NCI-H146 (cell line): Measurements from ENCODE around the gene TBX1.

ENCODE experiments used
- DNase-seq: peaks from one replicate; lab custom pipeline; 2025; lab: John Stamatoyannopoulos, UW

Gene TBX1

DNA sequence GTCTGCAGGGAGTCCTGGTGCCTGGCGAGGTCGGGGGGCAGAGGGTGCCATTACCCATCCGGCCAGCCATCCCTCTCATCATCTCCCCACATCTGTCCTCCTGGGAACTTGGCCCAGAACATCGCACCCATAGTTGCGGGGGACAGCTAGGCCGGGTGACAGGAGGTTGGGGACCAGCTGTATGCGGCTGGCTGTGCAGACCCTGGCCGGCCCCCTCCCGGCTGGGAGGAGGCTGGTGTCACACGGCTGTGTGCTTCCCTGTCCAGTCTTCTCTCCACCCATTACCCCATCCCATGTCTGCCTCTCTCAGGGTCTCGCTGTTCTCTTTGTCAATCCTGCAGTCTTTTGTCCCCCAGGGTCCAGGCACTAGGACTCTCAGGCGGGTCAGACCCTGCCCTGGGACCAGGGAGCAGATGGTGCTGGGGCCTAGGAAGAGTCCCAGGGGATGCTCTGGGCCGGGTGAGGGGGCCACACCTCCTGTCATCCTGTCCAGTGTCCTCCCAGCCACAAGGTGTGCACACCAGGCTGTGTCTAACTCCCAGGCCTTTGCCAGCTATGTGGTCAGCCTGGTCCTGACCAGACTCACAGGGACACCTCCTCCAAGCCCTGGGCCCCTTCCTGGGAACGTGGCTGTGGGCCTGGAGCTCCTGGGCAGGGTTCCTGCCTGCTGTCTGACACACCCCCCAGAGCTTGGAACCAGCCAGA is 6.4 kb upstream of the TBX1 start:
- DNase-seq, result no peak

DNA sequence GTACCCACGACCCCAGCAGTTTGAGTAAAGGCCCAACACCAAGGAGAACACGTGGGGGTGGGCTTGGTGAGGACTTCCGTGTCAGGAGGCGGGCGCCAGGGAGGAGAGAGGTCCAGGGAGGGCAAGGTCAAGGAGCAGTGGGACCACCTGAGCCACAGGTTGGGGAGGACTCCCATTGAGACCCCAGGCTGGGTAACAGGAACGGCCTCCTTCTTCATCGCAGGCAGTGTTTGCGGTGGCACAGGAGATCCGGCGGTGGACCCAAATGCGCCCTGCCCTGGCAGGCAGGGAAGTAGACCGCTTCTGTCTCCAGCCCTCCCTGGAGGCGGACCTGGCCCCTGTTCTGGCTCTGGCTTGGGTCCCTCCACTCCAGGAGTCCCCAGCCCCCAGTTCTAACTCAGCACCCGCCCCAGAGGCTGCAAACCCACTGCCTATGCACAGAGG is 5.9 kb upstream of the TBX1 start:
- no peak for DNase-seq

DNA sequence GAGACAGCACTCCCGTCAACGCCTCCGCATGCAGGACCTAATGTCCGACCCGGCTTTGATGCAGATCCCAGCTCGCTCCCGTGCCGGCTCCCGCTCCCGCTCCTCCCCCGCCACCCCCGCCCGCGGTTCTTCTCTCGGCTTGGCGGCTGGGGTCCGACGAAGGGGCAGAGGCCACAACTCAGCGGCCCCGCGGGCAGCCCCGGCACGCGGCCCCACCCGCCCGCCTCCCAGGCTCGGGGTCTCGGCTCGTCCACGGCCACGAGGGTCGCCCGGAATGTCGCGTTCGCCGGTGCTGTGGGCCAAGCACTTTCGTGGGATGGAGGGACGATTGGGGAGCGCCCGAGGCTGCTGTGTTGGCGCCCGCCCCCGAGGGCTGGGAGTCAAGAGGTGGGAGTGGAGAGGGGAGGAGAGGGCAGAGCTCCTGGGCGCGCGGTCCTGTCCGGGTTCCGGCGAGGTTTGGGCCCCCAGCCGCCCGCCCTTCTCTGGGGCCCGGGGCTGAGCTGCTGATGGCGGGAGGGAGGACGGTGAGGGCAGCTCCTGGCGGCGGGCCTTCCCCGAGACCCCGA is 5.3 kb upstream of the TBX1 start:
- no peak for DNase-seq

DNA sequence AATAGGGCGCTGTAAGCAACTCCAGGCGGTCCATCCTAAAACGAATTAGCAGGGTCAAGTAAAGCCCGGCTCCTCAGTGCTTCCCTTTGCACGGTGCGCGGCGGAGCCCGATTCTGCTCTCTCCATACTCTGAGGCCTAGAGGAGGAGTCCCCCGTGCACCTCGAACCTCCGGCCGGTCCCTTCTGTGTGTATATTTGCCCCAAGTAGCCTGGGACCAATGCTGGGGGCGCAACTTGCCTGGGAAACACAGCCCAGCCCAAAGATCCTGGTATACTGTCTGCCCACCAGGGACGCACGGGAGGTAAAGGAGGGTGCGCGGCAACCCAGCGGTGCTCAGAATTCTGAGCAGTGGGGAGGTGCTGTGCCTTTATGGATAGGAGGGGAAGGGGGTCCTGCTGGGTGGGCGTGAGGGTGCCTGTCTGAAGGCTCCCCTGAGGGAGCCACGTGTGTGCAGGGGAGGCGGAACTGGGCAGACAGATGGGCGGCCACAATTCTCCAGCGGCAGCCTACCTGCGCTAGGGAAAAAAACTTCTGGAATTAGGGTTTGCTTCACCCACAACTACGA is 4.8 kb upstream of the TBX1 start:
- DNase-seq, result no peak

DNA sequence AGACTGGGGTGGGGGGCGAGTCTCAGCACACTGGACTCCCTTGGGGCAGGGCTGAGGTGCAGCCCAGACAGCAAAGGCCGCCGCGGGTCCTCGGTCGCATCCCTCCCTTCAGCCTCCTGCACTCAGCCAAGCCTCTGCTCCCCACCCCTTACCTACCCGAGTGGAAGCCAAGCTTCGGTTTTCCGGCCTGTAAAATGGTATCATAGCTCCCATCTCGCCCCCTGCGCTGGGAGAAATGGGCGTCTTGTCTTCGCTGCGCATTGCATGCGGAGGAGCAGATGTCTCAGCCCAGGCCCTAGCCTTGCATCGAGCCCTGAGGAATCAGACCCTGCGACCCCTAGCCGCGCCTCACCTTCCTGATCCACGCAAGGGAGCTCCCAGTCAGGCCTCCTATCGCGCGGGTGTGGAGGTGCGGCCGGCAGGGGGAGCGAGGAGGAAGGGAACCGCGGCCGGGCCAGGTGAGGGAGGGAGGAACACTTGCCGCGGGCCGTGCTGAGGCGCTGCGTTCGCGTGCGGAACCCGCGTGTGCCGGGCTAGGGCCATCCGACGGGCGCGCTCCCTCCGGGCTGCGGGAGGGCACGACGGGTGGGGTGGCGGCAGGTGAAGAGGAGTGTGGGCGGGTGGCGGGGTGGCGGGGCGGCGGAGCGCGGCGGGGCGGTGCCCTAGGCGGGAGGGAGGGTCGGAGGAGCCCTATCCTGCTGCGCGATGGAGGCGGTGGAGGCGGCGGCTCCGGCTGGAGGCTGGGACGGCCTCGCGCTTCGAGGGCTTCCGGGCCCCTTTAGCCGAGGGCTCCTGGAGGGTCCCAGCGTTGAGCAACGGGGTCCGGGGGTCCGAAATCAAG is 4.1 kb upstream of the TBX1 start:
- DNase-seq, result peak; percentile 28

DNA sequence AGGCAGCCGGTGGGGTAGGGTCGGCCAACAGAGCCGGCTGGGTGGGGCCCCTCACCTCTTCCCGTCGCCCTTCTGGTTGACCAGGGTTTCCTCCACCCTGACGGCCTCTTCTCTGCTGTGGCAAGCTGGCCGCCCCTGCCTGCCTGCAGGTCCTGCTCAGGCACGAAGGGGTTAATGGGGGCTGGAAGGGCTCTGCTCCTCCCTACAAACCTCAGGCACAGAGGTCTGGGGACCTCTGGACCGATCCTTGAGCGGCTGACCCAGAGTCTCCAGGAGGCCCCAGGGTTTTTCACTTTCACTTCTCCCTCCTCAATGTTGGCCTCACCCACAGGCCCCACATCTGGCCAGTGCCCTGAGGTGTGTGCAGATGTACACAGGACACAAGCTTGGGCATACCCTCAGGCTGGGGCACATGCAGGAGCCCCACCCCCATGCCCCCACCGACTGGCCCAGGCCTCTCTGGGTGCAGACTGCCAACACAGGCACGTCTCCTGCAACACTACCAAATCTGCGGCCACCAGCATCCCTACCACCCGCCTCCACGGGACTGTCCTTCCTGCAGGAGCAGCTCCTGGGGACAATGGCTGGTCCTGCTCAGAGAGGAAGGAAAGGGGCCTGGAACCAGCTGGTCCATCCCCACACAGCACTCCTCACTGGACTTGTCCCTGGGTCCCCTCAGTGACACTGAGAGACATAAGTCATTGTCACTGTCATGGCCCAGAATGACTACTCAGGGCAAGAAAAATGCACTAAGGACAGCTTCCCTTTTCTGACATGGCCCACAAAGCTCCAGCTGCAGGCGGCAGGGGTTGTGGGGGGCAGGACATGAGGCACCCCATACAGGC is 3.2 kb upstream of the TBX1 start:
- DNase-seq, result no peak

DNA sequence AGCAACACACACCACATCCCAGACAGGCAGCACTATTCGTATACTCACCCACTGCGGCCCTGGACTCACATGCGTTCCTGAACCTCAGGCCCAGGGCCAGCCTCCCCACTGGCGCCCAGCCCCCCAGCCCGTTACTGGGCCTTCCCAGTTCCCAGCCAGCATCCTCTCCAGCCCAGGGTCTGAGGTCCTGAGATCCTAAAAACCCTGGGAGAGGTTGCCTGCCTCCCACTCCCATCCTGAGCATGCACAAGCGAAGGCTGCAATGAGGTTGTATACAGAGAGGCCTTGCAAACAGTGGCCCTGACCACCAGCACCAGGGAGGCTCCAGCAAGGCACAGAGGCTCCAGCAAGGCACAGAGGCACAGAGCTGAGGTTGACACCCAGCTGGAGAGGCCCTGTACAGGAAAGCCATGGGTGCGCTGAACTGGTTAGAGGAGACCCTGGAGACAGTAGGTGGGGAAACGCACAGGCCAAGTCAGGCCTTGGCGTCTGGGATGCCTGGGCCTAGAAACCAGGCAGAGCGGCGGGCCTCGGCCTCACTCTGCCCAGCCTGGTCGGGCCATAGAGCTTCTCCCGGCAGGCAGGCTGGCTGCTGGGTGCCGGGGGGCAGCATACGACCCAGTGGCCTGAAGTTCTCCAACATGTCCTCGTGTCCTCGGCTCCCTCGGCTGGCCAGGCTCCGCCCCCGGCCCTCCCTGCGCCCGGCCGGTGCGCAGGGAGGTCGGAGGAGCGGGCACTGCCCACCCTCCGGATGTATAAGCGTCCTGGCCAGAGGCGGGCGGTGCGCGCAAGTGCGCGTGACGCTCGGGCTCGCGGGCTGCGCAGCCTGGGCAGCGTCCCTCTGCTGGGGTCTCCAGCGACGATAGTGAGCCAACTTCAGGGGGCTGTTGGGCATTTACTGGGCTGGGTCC is 2.3 kb upstream of the TBX1 start:
- DNase-seq, result no peak

DNA sequence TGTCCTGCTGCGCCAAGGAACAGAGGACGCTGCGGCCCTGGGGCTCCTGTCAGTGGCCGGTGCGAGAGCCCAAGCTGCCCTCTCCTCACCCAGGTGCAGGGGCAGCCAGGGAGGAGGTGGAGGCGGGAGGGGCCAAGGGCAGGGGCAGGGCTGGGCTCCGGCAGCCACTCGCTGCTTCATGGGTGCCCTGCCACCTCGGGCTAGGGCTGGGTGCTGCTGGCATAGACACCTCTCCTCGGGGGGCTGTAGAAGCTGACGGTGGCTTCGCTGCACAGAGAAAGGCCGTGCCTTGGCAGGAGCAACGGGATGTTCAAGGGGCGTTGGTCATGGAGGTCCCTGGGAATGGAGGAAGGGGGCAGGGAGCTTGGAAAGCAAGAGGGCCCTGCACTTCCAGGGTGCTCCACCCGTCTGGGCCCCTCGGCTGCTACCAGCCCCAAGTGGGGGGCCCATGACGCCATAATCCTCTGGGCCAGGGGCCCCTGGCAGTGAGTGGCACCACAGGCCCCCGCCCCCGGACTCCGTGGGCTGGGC is 1.6 kb upstream of the TBX1 start:
- no peak for DNase-seq

DNA sequence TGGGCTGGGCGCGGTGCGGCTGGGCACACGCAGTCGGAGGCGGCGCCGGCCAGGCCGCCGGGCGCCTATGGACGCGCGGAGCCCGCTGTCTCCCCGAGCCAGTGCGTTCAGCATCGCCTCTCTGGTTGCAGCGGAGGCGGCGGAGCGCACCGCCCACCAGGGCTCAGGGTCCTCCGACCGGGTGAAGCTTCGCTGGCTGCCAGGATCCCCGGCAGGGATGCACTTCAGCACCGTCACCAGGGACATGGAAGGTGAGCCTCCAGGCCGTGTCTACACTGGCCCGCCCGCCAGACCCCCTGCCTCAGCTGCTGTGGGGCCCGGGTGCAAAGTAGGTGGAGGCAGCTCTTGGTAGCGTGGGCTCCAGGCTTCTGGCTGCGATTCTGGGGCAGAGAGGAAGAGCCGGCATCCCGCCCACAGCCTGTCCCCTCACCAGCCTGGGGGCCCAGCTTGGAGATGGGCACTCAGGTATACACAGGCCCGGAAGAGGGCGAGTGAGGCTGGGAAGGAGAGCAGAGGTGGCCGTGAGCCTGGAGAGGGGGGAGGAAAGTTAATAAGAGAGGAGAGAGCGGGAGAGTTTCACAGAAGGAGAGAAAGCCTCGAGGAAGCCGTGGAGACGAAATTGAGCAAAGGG is 1.0 kb upstream of the TBX1 start:
- no peak for DNase-seq

DNA sequence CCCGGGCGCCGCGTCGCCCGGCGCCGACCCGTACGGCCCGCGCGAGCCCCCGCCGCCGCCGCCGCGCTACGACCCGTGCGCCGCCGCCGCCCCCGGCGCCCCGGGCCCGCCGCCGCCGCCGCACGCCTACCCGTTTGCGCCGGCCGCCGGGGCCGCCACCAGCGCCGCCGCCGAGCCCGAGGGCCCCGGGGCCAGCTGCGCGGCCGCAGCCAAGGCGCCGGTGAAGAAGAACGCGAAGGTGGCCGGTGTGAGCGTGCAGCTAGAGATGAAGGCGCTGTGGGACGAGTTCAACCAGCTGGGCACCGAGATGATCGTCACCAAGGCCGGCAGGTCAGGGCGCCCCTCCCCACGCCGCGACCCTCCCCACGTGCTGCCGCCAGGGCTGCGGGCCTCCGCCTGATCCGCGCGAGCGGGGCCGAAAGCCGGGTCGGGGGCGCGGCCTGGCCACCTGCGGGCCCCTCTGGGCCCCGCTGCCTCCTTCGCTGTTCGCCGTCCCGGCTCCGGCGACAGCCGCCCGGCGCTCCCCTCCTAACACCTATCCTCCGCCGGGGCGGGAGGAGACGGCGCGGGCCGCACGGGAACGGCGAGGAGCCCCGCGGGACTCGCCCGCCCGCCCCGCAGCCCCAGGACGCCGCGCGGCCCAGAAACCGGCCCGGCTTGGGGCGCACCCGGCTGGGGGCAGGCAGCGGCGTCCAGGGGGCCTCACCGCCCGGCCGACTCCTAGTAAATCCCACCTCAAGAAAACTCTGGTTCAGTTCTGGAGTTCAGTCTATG is 560 bp downstream of the TBX1 start:
- peak; percentile 17 for DNase-seq

DNA sequence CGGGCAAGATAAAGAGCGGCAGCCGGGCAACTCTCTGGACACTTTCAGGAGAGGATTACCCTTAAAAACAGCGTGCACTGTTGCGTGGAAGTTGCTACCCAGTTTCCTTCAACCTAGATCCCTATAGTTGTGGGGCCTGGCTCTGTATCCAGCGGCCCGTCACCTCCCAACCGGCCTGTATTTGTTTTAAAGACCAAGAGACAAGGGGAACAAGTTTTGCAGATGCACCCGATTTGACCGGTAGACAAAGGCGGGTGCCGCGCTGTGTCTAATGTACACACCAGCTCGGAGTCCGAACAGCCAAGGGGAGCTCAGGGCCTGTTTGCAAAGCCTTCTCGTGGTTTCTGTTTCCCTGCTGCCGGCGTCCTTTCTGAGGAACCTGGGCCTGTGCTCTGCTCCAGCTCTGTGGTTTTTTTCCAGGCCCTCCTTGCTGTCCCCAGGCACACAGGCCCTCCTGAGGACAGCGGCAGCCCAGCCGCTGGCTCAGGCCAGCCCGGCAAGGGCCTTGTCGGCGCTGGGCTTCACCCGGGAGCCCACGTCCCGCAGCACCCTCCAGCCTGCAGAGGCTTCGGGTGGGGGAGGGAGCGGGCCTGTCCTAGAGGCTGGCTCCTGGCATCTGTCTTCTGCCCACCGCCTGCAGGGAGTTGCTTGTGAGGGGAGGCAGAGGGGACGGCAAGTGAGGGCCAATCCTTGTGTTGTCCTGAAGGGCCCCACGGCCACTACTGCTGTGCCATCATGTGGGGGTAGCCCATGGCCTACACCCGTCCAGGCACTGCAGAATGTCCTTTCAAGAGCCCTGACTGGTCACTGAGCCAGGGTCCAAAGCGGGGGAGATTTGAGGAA is 1.4 kb downstream of the TBX1 start:
- DNase-seq, result no peak

DNA sequence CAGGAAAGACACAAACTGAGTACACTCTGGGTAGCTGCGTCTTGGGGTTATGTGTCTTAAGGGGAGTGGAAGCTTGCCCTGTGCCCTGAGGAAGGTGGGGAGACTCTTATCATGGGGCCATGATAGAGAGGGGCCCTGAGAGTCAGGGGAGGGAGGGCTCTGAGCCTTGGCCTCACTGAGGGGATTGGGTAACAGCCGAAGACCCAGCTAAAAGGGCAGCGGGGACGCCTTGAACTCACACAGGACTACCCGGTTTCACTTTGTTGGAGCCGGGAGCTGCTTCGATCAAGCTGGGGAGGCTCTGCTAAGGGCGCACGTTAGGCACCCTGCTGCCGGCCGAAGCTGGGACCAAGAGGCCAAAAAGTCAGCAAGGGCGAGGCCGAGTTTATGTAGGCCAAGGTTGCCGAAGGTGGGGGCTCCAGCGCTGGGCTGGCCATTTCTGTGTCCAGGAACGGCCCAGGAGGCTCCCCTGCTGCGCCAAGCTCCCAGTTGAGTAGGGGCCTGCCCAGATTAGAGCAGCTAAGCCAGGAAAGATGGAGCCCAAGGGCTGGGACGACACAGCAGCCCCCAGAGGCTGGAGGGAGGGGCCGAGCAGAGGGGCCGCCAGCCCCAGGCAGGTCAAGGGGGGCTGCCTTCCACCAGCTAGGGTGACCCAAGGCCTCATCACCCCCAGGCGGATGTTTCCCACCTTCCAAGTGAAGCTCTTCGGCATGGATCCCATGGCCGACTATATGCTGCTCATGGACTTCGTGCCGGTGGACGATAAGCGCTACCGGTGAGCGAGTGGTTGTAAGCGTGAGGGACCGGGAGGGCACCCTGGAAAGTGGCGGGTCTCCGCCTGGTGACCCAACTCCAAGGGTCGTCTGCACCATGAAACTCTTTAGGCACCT is 2.2 kb downstream of the TBX1 start:
- no peak for DNase-seq

DNA sequence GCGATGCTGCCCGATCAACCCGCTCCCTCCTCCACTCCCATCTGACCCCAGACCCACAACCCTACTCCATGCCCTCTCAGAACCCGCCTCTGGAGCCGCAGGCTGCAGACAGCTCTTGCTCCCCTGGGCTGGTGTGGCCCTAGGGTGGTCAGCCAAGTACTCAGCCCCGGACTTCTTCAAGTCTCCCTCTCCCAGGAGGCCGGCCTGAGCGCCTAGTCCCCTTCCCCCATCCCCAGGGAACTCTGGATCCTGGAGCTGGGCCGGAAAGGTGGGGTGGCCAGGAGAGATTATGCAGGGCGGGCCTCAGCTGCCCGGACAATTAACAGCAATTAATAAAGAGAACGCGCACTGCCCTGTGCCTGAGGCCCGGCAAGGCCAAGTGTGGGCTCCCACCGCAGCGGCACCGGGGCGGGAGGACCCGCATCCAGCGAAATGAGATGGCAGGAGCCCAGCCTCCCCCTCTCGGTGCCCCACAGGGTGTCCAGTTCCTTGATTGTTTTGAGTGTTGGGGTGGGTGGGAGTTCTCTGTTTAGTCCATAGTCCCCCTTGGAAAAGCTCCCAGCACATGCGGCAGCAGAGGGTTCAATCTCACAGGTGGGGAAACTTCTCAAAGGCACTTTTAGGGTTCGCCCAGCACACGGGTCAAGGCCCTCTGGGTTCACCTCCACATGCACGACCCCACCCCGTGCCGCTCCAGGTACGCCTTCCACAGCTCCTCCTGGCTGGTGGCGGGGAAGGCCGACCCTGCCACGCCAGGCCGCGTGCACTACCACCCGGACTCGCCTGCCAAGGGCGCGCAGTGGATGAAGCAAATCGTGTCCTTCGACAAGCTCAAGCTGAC is 3.1 kb downstream of the TBX1 start:
- DNase-seq, result no peak

DNA sequence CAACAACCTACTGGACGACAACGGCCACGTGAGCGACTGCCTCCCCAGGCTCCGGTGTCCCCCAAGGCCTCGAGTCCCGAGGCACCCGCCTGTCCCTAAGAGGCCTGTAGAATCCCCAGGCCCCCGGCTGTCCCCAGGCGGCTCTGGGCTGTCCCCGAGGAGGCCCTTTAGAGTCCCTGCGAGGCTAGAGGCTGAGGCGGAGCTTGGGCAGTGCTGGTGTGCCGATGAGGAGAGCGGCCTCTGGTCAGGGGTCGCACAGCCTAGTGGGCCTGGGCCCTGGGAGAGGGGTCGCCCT is 3.7 kb downstream of the TBX1 start:
- no peak for DNase-seq

DNA sequence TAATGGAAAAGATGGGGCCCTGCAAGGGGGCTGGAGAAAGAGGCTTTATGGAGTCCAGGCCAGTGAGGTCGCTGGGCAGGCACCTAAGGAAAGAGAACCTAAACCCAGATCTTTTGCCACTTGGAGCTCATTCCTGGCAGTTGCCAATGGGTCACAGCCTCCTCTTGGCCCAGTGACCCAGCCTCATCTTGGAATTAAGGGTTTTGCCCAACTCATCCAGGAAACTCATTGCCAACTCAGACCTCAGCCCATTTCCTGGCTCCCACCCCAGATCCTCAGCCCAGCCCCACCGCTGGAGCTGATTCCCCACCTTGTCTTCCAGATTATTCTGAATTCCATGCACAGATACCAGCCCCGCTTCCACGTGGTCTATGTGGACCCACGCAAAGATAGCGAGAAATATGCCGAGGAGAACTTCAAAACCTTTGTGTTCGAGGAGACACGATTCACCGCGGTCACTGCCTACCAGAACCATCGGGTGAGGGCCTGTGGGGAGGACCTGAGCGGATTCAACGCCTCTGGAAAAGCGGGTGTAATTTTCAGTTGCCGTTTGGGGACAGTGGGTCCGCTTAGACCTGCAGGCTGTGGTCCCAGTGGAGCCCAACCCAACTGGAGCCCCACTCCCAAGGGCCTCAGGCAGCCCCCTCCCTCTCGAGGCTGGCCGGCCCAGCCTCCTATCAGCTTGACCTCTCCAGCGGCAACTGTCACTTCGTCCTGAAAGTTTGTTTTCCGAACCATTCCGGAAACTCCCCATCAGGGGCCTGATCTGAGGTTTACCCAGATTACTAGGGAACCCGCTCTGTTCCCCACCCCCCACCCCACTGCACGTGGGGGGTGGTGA is 4.3 kb downstream of the TBX1 start:
- DNase-seq, result no peak
